ENCODE results near the gene SLC2A1. TPM values are rescaled to one million over a fixed set of nuclear protein-coding genes. Genes with fewer than 3 reads are reported as not detected.

The SLC2A1 gene
- total and polyA plus RNA-seq, 2 of the 13 experiments (the other 11 are each of a cell fraction or from before 2014, with no cell fraction given), result 125 to 423 TPM

DNA sequence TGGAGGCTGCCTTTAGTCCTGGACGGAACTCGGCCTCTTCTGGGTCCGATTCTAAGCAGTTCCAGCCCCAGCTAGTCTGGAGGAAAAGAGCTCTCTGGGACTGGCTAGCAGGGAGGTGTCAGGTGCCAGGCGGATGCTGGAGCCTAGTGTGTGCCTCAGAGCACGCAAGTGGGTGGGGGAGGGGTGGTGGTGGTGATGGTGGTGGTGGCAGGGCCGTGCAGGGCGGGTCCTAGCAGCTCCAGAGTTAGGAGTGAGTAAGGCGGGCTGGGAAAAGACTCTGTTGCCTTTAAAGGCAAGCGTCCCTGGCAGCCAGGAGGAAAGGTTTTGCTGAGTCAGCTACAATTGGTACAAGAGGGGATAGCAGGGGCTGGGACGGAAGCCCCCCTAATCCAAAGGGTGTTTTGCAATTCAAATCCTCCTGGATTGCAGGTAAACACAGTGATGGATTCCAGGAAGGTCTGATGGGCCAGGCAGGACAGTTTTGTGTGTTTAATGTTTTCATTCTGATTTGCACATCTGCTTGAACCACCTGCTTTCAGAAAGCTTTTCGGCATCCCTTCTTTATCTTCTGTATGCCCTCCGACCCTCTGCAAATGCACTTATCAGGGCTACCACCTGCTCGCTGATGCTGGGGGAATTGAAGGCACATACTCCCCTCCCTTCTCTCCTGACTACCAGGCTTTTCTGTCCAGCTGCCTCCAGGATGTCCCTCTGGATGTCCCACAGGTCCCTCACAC is 4.1 kb upstream of the SLC2A1 start (continued):
- TF ChIP-seq, protein P1, sequence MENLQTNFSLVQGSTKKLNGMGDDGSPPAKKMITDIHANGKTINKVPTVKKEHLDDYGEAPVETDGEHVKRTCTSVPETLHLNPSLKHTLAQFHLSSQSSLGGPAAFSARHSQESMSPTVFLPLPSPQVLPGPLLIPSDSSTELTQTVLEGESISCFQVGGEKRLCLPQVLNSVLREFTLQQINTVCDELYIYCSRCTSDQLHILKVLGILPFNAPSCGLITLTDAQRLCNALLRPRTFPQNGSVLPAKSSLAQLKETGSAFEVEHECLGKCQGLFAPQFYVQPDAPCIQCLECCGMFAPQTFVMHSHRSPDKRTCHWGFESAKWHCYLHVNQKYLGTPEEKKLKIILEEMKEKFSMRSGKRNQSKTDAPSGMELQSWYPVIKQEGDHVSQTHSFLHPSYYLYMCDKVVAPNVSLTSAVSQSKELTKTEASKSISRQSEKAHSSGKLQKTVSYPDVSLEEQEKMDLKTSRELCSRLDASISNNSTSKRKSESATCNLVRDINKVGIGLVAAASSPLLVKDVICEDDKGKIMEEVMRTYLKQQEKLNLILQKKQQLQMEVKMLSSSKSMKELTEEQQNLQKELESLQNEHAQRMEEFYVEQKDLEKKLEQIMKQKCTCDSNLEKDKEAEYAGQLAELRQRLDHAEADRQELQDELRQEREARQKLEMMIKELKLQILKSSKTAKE (CRISPR knock-in tag; IDR thresholded peaks at IDR 0.05; ENCODE audit: borderline replicate concordance), result peak; percentile 22; the same call in 1 of the 2 replicates
- TF ChIP-seq NONO (IDR thresholded peaks at IDR 0.05) (no peak), NONO (CRISPR knock-in tag; conservative IDR thresholded peaks at IDR 0.05) (no peak), MXI1 (IDR thresholded peaks at IDR 0.05; ENCODE audit: borderline replicate concordance, low read depth, low read length) (peak; percentile 11; the same call in 1 of the 3 replicates), KDM2A (CRISPR knock-in tag; IDR thresholded peaks at IDR 0.05; ENCODE audit: borderline replicate concordance, low read depth) (no peak), ZNF329 (CRISPR knock-in tag; IDR thresholded peaks at IDR 0.05; ENCODE audit: low read depth) (no peak), ZNF614 (CRISPR knock-in tag; IDR thresholded peaks at IDR 0.05; ENCODE audit: borderline replicate concordance) (0 out of 2 replicates have a peak, but pooled peaks have one; percentile 11), ZFP36L1 (CRISPR knock-in tag; IDR thresholded peaks at IDR 0.05) (0 out of 2 replicates have a peak, but pooled peaks have one; percentile 41), ZNF646 (CRISPR knock-in tag; IDR thresholded peaks at IDR 0.05) (0 out of 2 replicates have a peak, but pooled peaks have one; percentile 22), PATZ1 (CRISPR knock-in tag; IDR thresholded peaks at IDR 0.05) (peak; percentile 27; the same call in 1 of the 2 replicates), NBN (conservative IDR thresholded peaks at IDR 0.05) (no peak), MAFG (CRISPR knock-in tag; IDR thresholded peaks at IDR 0.05) (peak; percentile 91)
- TF ChIP-seq, protein P2, sequence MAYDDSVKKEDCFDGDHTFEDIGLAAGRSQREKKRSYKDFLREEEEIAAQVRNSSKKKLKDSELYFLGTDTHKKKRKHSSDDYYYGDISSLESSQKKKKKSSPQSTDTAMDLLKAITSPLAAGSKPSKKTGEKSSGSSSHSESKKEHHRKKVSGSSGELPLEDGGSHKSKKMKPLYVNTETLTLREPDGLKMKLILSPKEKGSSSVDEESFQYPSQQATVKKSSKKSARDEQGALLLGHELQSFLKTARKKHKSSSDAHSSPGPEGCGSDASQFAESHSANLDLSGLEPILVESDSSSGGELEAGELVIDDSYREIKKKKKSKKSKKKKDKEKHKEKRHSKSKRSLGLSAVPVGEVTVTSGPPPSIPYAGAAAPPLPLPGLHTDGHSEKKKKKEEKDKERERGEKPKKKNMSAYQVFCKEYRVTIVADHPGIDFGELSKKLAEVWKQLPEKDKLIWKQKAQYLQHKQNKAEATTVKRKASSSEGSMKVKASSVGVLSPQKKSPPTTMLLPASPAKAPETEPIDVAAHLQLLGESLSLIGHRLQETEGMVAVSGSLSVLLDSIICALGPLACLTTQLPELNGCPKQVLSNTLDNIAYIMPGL (CRISPR knock-in tag; IDR thresholded peaks at IDR 0.05; ENCODE audit: borderline replicate concordance in 1 of 2, low read depth in 1 of 2), result 0 out of 4 replicates have a peak, but pooled peaks of 1 of the 2 experiments have one; percentile 20
